IMR-90 (cell line): ENCODE results near the gene VAMP5.

Experiments
- BHLHE40 ChIP-seq: fragments of 150-350 bp; IDR thresholded peaks from 2 replicates; pipeline ENCODE4 v1.6.1; 2016; ENCODE audit warnings: mild to moderate bottlenecking, low read depth, low read length
- CEBPB ChIP-seq: IDR thresholded peaks from 2 replicates; pipeline ENCODE4 v1.6.1; 2012; ENCODE audit warnings: low read depth, low read length, improper control_type of control experiment
- CHD1 ChIP-seq: IDR thresholded peaks from 2 replicates; pipeline ENCODE4 v1.6.1; 2012; ENCODE audit warnings: low read depth, low read length, improper control_type of control experiment
- ELK1 ChIP-seq: fragments of 150-350 bp; IDR thresholded peaks from 2 replicates; pipeline ENCODE4 v1.6.1; 2016; ENCODE audit warnings: low read depth, mild to moderate bottlenecking, low read length, moderate library complexity, borderline replicate concordance
- FOS ChIP-seq: fragments of 150-350 bp; IDR thresholded peaks from 2 replicates; pipeline ENCODE4 v1.6.1; 2016; ENCODE audit warnings: low read depth, low read length
- MXI1 ChIP-seq: IDR thresholded peaks from 2 replicates; pipeline ENCODE4 v1.6.1; 2012; ENCODE audit warnings: low read depth, mild to moderate bottlenecking, low read length, moderate library complexity, borderline replicate concordance
- POLR2A ChIP-seq: IDR thresholded peaks from 2 replicates; pipeline ENCODE4 v1.6.1; 2012; ENCODE audit warnings: mild to moderate bottlenecking, low read depth, low read length
- RAD21 ChIP-seq: IDR thresholded peaks from 2 replicates; pipeline ENCODE4 v1.6.1; 2012; ENCODE audit warnings: low read length, improper control_type of control experiment
- RFX5 ChIP-seq: IDR thresholded peaks from 2 replicates; pipeline ENCODE4 v1.8.0; 2012; ENCODE audit warnings: low read depth, mild to moderate bottlenecking, low read length, moderate library complexity
- SMC3 ChIP-seq: fragments of 150-350 bp; IDR thresholded peaks from 2 replicates; pipeline ENCODE4 v1.6.1; 2016; ENCODE audit warnings: low read depth, mild to moderate bottlenecking, antibody characterized with exemption, low read length, moderate library complexity
- USF2 ChIP-seq: fragments of 150-350 bp; IDR thresholded peaks from 2 replicates; pipeline ENCODE4 v1.6.1; 2017; ENCODE audit warnings: mild to moderate bottlenecking, antibody characterized with exemption, low read length, low read depth
- TF ChIP-seq, protein P1 (sequence below): conservative IDR thresholded peaks from 2 replicates; pipeline ENCODE4 v1.5.1; 2012; ENCODE audit warnings: mild to moderate bottlenecking, low read depth, low read length, improper control_type of control experiment

- TF ChIP-seq ELK1, result no peak
- no peak for TF ChIP-seq POLR2A
- TF ChIP-seq RFX5, result no peak
- TF ChIP-seq, protein P1, sequence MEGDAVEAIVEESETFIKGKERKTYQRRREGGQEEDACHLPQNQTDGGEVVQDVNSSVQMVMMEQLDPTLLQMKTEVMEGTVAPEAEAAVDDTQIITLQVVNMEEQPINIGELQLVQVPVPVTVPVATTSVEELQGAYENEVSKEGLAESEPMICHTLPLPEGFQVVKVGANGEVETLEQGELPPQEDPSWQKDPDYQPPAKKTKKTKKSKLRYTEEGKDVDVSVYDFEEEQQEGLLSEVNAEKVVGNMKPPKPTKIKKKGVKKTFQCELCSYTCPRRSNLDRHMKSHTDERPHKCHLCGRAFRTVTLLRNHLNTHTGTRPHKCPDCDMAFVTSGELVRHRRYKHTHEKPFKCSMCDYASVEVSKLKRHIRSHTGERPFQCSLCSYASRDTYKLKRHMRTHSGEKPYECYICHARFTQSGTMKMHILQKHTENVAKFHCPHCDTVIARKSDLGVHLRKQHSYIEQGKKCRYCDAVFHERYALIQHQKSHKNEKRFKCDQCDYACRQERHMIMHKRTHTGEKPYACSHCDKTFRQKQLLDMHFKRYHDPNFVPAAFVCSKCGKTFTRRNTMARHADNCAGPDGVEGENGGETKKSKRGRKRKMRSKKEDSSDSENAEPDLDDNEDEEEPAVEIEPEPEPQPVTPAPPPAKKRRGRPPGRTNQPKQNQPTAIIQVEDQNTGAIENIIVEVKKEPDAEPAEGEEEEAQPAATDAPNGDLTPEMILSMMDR, result no peak
- TF ChIP-seq USF2, result no peak
- TF ChIP-seq RAD21, result no peak
- no peak for TF ChIP-seq MXI1
- no peak for TF ChIP-seq FOS
- no peak for TF ChIP-seq SMC3
- TF ChIP-seq CEBPB, result no peak
- TF ChIP-seq CHD1, result no peak
- no peak for TF ChIP-seq BHLHE40
Observed at GRCh38 chr2:85598594-85599340, 14.5 kb downstream of the VAMP5 start.
